GM12872 (cell line): Measurements from ENCODE around the gene CD93.

ENCODE experiments used
- CTCF ChIP-seq: IDR thresholded peaks from 3 replicates; pipeline ENCODE4 v1.5.1; 2011; ENCODE audit warnings: low read depth, mild to moderate bottlenecking, low read length, moderate library complexity; ENCODE audit not compliant: insufficient read depth

Gene CD93

GRCh38 chr20:23047001-23047737 lies 39.0 kb downstream of the CD93 start:
- no peak for TF ChIP-seq CTCF

- TF ChIP-seq CTCF = no peak
These were observed 39.7 kb downstream of the CD93 start for GRCh38 chr20:23046431-23046830.

DNA sequence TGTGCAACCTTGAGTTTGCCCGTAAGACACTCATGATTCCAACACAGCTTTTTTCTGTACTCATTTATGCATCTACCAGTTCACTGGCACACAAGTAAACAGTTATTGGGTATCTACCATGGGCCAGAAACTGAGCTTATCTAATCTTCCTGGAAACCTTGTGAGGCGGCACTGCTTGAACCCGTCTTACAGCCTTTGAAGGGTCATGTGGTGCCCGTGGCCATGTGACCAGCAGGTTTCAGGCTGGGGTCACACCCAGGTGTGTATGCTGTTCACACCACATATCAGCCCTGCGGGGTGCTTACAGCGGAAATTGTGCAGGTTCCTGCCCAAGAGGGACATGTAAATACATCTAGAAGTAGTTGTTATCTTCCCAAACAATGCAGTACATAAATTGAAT lies 42.7 kb downstream of the CD93 start:
- no peak for TF ChIP-seq CTCF

DNA sequence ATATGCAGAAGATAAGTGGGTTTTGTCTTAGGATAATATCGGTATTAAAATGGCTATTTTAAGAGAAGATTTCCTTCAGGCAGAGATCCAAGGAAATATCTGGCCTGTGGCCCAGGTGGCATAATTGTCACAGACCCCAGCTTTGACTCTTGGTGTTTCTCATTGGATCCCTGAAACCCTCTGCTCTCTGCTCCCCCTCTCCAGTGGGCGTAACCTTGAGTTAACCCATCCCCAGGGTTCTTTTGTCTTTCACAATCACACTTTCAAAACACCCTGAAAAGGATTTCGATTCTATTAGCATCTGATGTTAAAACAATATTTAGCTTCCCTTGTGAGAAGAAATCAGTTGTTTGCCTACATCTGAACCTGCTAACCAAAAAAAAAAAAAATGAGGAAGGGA lies 43.9 kb downstream of the CD93 start:
- no peak for TF ChIP-seq CTCF

DNA sequence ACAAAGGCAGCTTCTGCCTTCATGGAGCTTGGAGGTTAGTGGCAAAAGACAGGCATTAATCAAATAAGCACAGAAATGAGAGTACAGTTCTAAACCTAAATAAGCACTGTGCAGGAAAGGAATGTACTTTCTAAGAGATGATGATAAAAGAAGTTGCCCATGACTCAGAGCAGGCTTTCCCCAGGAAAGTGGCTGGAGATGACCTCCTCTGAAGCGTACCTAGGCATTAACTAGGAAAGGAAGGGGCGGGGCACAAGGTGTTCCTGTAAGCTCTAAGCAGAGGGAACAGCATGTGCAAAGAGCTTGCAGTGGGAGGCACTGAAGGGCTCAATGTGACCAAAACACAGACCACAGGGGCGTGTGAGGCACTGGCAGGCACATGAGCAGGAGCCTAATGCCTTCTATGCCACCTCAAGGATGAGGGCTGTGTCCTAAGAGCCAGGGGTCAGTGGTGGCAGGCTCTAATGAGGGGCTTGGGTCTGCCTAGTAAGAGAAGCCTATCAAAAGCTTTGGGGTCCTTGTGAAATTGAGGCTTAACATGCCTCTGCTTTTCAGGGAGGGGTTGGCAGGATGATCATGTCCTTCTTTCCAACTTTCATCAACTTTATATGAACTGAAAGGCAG lies 46.1 kb downstream of the CD93 start:
- TF ChIP-seq CTCF = no peak

DNA sequence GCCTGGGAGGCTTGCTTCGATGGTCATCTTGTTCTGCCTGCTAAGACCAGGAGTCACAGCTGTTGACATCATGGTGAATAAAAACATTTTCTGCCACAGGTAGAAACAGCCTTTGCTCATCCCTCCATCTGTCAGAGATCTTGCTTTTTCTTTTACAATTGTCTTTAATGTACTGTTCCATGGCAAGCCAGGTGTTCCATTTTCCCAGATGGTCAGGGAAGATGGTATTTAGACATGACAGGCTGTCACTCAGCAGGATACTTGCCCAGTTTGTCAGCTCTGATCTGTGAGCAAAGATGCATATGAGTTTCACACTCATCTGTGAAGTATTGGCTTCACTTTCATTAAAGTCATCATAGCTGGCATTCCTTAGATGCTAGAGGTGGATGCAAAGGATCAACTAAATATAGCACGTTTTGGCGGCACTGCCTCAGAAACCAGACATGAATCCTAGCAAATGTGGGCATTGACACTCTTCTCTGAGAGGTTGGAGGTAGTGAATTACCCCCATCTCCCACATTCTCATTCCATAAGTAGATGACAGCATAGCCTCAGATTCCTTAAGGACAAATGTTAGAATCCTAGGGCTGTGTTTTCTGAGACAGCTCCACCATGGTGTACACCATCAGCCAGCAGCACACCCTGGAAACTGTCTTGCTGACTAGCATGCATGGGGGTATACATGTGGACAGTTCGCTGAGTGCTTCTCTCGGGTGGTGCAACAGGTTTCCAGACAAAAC lies 46.8 kb downstream of the CD93 start:
- TF ChIP-seq CTCF = no peak

DNA sequence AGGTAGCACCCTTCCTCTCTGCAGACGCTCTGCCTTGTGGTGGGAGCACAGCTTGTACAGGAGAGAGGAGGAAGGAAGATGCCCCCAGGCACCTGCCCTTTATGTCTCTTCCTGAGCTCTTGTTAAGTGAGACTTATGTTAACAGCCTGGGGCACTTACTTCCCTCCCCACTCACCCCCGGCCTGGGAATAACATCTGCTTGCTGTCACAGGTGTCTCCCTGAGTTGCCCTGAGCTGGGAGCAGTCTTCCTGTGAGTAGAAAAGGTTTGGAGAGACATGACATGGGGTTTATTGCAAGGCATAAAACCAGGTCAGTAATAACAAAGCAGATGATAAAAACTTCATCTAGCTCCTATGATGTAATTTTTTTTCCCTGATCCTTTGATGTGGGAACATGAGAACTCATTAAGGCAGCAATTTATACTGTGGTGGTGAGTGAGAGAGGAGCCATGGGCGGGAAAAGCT lies 49.1 kb downstream of the CD93 start:
- no peak for TF ChIP-seq CTCF
